SU-DHL-6 (cell line): Measurements from ENCODE around the gene P3H3.

ENCODE experiments used
- H2AFZ ChIP-seq: fragments of 200-600 bp; sonication (generic); 2 replicates; pipeline ENCODE4 v1.6.1; 2014; ENCODE audit warnings: low read depth, mild to moderate bottlenecking, moderate library complexity, mixed read lengths, antibody characterized with exemption, low read length; ENCODE audit not compliant: severe bottlenecking
- H3F3A ChIP-seq: fragments of 200-600 bp; shearing (Covaris generic); 2 replicates; pipeline ENCODE4 v1.6.0; 2016; ENCODE audit warnings: antibody characterized with exemption, mild to moderate bottlenecking; ENCODE audit not compliant: insufficient read depth
- H3K27ac ChIP-seq: fragments of 200-600 bp; sonication (generic); 2 replicates; pipeline ENCODE4 v1.5.1; 2016; ENCODE audit warnings: low read depth, mild to moderate bottlenecking, low read length, moderate library complexity, mixed read lengths
- H3K27me3 ChIP-seq: fragments of 200-600 bp; sonication (generic), shearing (Covaris generic); 2 replicates; pipeline ENCODE4 v1.6.0; 2014; ENCODE audit warnings: mild to moderate bottlenecking, low read length
- H3K36me3 ChIP-seq: fragments of 200-600 bp; sonication (generic); 2 replicates; pipeline ENCODE4 v1.6.1; 2014; ENCODE audit warnings: mild to moderate bottlenecking, low read length, mixed read lengths
- H3K4me2 ChIP-seq: fragments of 300-600, 200-600 bp; shearing (Covaris generic), sonication (generic); 2 replicates; pipeline ENCODE4 v1.6.0; 2014; ENCODE audit warnings: low read length, low read depth, mild to moderate bottlenecking; ENCODE audit not compliant: poor library complexity, severe bottlenecking
- H3K4me3 ChIP-seq: fragments of 200-600 bp; sonication (generic); 2 replicates; pipeline ENCODE4 v1.5.1; 2014; ENCODE audit warnings: antibody characterized with exemption, low read length, mild to moderate bottlenecking, mixed read lengths; ENCODE audit not compliant: insufficient read depth, poor library complexity, severe bottlenecking
- H3K79me2 ChIP-seq: fragments of 200-600 bp; sonication (generic); 2 replicates; pipeline ENCODE4 v1.6.1; 2014; ENCODE audit warnings: mild to moderate bottlenecking, low read length, moderate library complexity; ENCODE audit not compliant: insufficient read depth
- H3K9ac ChIP-seq: fragments of 200-600 bp; sonication (generic); 2 replicates; pipeline ENCODE4 v1.7.0; 2014; ENCODE audit warnings: mild to moderate bottlenecking, low read length
- H3K9me2 ChIP-seq: fragments of 200-600 bp; sonication (generic); replicated peaks from 2 replicates; pipeline ENCODE4 v1.6.1; 2014; ENCODE audit warnings: low read length; ENCODE audit not compliant: insufficient read depth
- H3K9me3 ChIP-seq: fragments of 200-600 bp; sonication (generic); 2 replicates; pipeline ENCODE4 v1.6.1; 2014; ENCODE audit warnings: low read length, mixed read lengths; ENCODE audit not compliant: insufficient read depth
- H4K20me1 ChIP-seq: fragments of 200-600 bp; sonication (generic); 2 replicates; pipeline ENCODE4 v1.6.1; 2014; ENCODE audit warnings: low read depth, mild to moderate bottlenecking, antibody characterized with exemption, low read length, moderate library complexity, mixed read lengths
- CTCF ChIP-seq: fragments of 200-600 bp; sonication (generic); IDR thresholded peaks from one replicate; pipeline ENCODE4 v1.5.1; 2017; ENCODE audit warnings: antibody characterized with exemption, mild to moderate bottlenecking, low read length, moderate library complexity; ENCODE audit not compliant: insufficient read depth, poor library complexity, severe bottlenecking
- EZH2phosphoT487 ChIP-seq: fragments of 200-600 bp; sonication (generic), shearing (Covaris generic); conservative IDR thresholded peaks from 2 replicates; pipeline ENCODE4 v1.6.1; 2018; ENCODE audit warnings: mild to moderate bottlenecking, antibody characterized with exemption, low read length, moderate library complexity, mixed read lengths

P3H3 gene

DNA sequence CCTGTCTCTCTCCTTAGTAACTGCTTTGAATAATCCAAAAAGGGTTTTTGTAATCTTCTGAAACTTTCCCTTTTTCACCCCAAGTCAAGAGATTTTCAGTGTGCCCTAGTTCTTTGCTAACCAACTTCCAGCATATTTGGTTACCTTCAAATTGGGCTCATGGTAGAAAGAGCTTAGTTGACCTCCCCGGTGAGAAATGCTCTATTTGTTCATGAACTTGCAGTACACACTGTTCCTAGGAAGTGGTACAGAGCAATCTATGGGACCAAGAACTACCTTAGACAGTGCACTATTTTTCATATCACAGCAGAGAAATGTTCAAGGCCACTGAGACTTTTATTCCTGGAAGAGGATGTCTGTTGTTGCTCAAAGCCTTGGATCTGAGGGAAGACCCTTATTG, 25.4 kb downstream of the P3H3 start:
- Histone ChIP-seq H3K4me2 (peak overlapping the region; percentile 55), H2AFZ (no peak overlapping the region), H3K9me2 (no peaks in the 10 kb centered on the region), H3K27me3 (no peaks in the 10 kb centered on the region), H3K27ac (no peak overlapping the region), H4K20me1 (no peaks in the 10 kb centered on the region), H3K36me3 (0 out of 2 replicates have a peak, but pooled peaks cover 5% of the 10 kb centered on the region), H3K4me3 (no peak overlapping the region), H3F3A (0 out of 2 replicates have a peak, but pooled peaks cover 4% of the 10 kb centered on the region), H3K9me3 (no peaks in the 10 kb centered on the region), H3K9ac (peak overlapping the region; percentile 93), H3K79me2 (peaks cover 40% of the 10 kb centered on the region)
- no peak for TF ChIP-seq CTCF
- TF ChIP-seq EZH2phosphoT487 = no peak

GRCh38 chr12:6854036-6854435, 25.8 kb downstream of the P3H3 start:
- no peak for TF ChIP-seq CTCF
- no peak for TF ChIP-seq EZH2phosphoT487
- no peaks in the 10 kb centered on the region for H3K27me3 ChIP-seq
- no peaks in the 10 kb centered on the region for H3K9me3 ChIP-seq
- H3K9ac ChIP-seq = peak overlapping the region; percentile 93; the same call in 1 of the 2 replicates
- H3K4me2 ChIP-seq = no peak overlapping the region
- H3K36me3 ChIP-seq = 0 out of 2 replicates have a peak, but pooled peaks cover 5% of the 10 kb centered on the region
- no peak overlapping the region for H3K27ac ChIP-seq
- H3K9me2 ChIP-seq = no peaks in the 10 kb centered on the region
- H4K20me1 ChIP-seq = no peaks in the 10 kb centered on the region
- H3K4me3 ChIP-seq = no peak overlapping the region
- 0 out of 2 replicates have a peak, but pooled peaks cover 4% of the 10 kb centered on the region for H3F3A ChIP-seq
- no peak overlapping the region for H2AFZ ChIP-seq
- peaks cover 40% of the 10 kb centered on the region for H3K79me2 ChIP-seq

DNA sequence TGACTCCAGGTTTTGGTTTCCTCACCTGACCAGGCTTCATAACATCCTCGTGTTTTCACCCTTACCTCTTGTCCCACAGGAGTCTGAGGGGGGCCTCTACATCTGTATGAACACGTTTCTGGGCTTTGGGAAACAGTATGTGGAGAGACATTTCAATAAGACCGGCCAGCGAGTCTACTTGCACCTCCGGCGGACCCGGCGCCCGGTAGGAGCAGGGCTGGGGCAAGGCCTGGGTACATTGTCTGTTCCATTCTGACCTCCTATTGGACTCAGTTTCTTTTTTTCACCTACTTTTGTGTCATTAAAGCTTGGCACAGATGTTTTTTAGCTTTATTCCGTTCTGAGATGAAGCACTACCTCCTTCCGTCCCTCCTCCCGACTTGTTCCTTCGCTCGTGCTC, 27.1 kb downstream of the P3H3 start:
- H4K20me1 ChIP-seq = no peaks in the 10 kb centered on the region
- peaks cover 31% of the 10 kb centered on the region for H3K79me2 ChIP-seq
- no peak overlapping the region for H3K4me2 ChIP-seq
- H2AFZ ChIP-seq = no peak overlapping the region
- TF ChIP-seq EZH2phosphoT487 = no peak
- no peak for TF ChIP-seq CTCF
- no peaks in the 10 kb centered on the region for H3K27me3 ChIP-seq
- 0 out of 2 replicates have a peak, but pooled peaks cover 5% of the 10 kb centered on the region for H3K36me3 ChIP-seq
- no peaks in the 10 kb centered on the region for H3K9me2 ChIP-seq
- H3K9me3 ChIP-seq = no peaks in the 10 kb centered on the region
- no peak overlapping the region for H3K9ac ChIP-seq
- no peak overlapping the region for H3K4me3 ChIP-seq
- H3K27ac ChIP-seq = no peak overlapping the region
- 0 out of 2 replicates have a peak, but pooled peaks cover 4% of the 10 kb centered on the region for H3F3A ChIP-seq
